ENCODE measurements around the gene ZNF329. TPM values are rescaled to one million over a fixed set of nuclear protein-coding genes. Genes with fewer than 3 reads are reported as not detected.

ZNF329 gene
- total RNA-seq, 1 experiment from 2014 or later: 1.7 TPM

GRCh38 chr19:58098682-58098998 lies 51.9 kb downstream of the ZNF329 start:
- no peaks in the 10 kb centered on the region for H3K9me2 ChIP-seq (ENCODE audit: insufficient read depth)
- no peak overlapping the region for H2AFZ ChIP-seq (ENCODE audit: low read depth, low read length, poor library complexity, severe bottlenecking)
- H3K79me2 ChIP-seq (ENCODE audit: insufficient read depth, low read length): no peaks in the 10 kb centered on the region
- H3K4me3 ChIP-seq (replicated peaks in 1 of 2; ENCODE audit: low read depth in 1 of 2, low read length in 2 of 2): no peak overlapping the region
- no peak for DNase-seq (ENCODE audit: low read depth, low spot score)
- H3K27me3 ChIP-seq (ENCODE audit: insufficient read depth, low read length): no peaks in the 10 kb centered on the region
- no peak overlapping the region for H3K4me2 ChIP-seq (ENCODE audit: low read length)
- H4K20me1 ChIP-seq (ENCODE audit: insufficient read depth): no peaks in the 10 kb centered on the region
- no peak for ATAC-seq
- BruUV-seq (replicated peaks): no TSS peak
- no peaks in the 10 kb centered on the region for H3K36me3 ChIP-seq (ENCODE audit: control insufficient read depth in 1 of 2, insufficient read depth in 2 of 2, low read length in 2 of 2)
- H3K9ac ChIP-seq (ENCODE audit: low read length): no peak overlapping the region
- no peak overlapping the region for H3K27ac ChIP-seq (ENCODE audit: low read depth, low read length)
- ChIA-PET POLR2A (no interaction called here), CTCF (no interaction called here), RAD21 (ENCODE audit: low non-redundant PET in 1 of 2, low total read pairs in 2 of 2, uncharacterized antibody in 2 of 2, unreplicated experiment in 2 of 2) (no interaction called here)
- peaks cover 3 to 17% of the 10 kb centered on the region in 2 experiments; a peak in 2 of 4 replicates for H3K9me3 ChIP-seq (ENCODE audit: control insufficient read depth in 1 of 2, insufficient read depth in 1 of 2, low read depth in 1 of 2, low read length in 2 of 2)
- intact Hi-C loops (cut with micrococcal nuclease): no loop called here
- no peaks in the 10 kb centered on the region for H3K4me1 ChIP-seq (ENCODE audit: control insufficient read depth in 1 of 2, insufficient read depth in 2 of 2, low read length in 2 of 2)
- TF ChIP-seq SP1 (IDR thresholded peaks at IDR 0.05; ENCODE audit: low read depth) (no peak), TCF7L2 (IDR thresholded peaks at IDR 0.05; ENCODE audit: borderline replicate concordance, extremely low read depth, insufficient read depth, insufficient read length) (no peak), CEBPB (IDR thresholded peaks at IDR 0.05; ENCODE audit: low read depth) (no peak), POLR2A (IDR thresholded peaks at IDR 0.05; ENCODE audit: borderline replicate concordance, extremely low read depth, insufficient read depth, insufficient read length) (no peak), CBX3 (IDR thresholded peaks at IDR 0.05; ENCODE audit: low read depth) (no peak), RAD21 (IDR thresholded peaks at IDR 0.05; ENCODE audit: low read depth) (no peak), EZH2 (IDR thresholded peaks at IDR 0.05) (no peak), POLR2AphosphoS5 (IDR thresholded peaks at IDR 0.05; ENCODE audit: low read depth, low read length) (no peak), YY1 (IDR thresholded peaks at IDR 0.05; ENCODE audit: extremely low read depth, insufficient replicate concordance, low read depth, low read length) (no peak), CTCF (IDR thresholded peaks at IDR 0.05 in 2 of 3, conservative IDR thresholded peaks at IDR 0.05 in 1 of 3; ENCODE audit: borderline replicate concordance in 1 of 3, insufficient read depth in 1 of 3, low read depth in 2 of 3, low read length in 2 of 3) (no peak), SRF (IDR thresholded peaks at IDR 0.05; ENCODE audit: low read depth) (no peak), FOSL1 (IDR thresholded peaks at IDR 0.05; ENCODE audit: low read depth) (no peak), EGR1 (IDR thresholded peaks at IDR 0.05; ENCODE audit: low read depth) (no peak), ZNF274 (IDR thresholded peaks at IDR 0.05; ENCODE audit: low read depth, low read length) (no peak), JUND (IDR thresholded peaks at IDR 0.05) (no peak), EZH2phosphoT487 (IDR thresholded peaks at IDR 0.05; ENCODE audit: borderline replicate concordance) (no peak)
- TF ChIP-seq, protein P1, sequence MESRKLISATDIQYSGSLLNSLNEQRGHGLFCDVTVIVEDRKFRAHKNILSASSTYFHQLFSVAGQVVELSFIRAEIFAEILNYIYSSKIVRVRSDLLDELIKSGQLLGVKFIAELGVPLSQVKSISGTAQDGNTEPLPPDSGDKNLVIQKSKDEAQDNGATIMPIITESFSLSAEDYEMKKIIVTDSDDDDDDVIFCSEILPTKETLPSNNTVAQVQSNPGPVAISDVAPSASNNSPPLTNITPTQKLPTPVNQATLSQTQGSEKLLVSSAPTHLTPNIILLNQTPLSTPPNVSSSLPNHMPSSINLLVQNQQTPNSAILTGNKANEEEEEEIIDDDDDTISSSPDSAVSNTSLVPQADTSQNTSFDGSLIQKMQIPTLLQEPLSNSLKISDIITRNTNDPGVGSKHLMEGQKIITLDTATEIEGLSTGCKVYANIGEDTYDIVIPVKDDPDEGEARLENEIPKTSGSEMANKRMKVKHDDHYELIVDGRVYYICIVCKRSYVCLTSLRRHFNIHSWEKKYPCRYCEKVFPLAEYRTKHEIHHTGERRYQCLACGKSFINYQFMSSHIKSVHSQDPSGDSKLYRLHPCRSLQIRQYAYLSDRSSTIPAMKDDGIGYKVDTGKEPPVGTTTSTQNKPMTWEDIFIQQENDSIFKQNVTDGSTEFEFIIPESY (IDR thresholded peaks at IDR 0.05; ENCODE audit: extremely low read depth, insufficient replicate concordance, low read length): no peak
- TF ChIP-seq, protein P2, sequence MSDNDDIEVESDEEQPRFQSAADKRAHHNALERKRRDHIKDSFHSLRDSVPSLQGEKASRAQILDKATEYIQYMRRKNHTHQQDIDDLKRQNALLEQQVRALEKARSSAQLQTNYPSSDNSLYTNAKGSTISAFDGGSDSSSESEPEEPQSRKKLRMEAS (IDR thresholded peaks at IDR 0.05): no peak
- TF ChIP-seq, protein P3, sequence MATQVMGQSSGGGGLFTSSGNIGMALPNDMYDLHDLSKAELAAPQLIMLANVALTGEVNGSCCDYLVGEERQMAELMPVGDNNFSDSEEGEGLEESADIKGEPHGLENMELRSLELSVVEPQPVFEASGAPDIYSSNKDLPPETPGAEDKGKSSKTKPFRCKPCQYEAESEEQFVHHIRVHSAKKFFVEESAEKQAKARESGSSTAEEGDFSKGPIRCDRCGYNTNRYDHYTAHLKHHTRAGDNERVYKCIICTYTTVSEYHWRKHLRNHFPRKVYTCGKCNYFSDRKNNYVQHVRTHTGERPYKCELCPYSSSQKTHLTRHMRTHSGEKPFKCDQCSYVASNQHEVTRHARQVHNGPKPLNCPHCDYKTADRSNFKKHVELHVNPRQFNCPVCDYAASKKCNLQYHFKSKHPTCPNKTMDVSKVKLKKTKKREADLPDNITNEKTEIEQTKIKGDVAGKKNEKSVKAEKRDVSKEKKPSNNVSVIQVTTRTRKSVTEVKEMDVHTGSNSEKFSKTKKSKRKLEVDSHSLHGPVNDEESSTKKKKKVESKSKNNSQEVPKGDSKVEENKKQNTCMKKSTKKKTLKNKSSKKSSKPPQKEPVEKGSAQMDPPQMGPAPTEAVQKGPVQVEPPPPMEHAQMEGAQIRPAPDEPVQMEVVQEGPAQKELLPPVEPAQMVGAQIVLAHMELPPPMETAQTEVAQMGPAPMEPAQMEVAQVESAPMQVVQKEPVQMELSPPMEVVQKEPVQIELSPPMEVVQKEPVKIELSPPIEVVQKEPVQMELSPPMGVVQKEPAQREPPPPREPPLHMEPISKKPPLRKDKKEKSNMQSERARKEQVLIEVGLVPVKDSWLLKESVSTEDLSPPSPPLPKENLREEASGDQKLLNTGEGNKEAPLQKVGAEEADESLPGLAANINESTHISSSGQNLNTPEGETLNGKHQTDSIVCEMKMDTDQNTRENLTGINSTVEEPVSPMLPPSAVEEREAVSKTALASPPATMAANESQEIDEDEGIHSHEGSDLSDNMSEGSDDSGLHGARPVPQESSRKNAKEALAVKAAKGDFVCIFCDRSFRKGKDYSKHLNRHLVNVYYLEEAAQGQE (IDR thresholded peaks at IDR 0.05; ENCODE audit: low read depth): no peak
- TF ChIP-seq, protein P4, sequence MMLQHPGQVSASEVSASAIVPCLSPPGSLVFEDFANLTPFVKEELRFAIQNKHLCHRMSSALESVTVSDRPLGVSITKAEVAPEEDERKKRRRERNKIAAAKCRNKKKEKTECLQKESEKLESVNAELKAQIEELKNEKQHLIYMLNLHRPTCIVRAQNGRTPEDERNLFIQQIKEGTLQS (IDR thresholded peaks at IDR 0.05): no peak
